RPMI7951 (cell line): Measurements from ENCODE around the gene NUPR1. TPM values are rescaled to one million over a fixed set of nuclear protein-coding genes. Genes with fewer than 3 reads are reported as not detected.
"Not testable (repeated sequence)": the region's sequence is repeated elsewhere in the genome, so short reads cannot be mapped to it uniquely, and the experiment has no call there.

ENCODE experiments used
- DNase-seq: peaks from one replicate; pipeline ENCODE4 v3.0.0-alpha.2; 2012; ENCODE audit warnings: low read depth
- total RNA-seq: library from RNA; depleted of rRNA; stranded (reverse); fragments of >200 nt; shearing (Covaris generic); gene quantifications from 2 replicates; pipeline ENCODE4 v1.2.3, GENCODE V29; 2014; rRNA removed

The NUPR1 gene, protein sequence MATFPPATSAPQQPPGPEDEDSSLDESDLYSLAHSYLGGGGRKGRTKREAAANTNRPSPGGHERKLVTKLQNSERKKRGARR
- 5.8 and 10.9 TPM in 2 replicates for total RNA-seq

DNA sequence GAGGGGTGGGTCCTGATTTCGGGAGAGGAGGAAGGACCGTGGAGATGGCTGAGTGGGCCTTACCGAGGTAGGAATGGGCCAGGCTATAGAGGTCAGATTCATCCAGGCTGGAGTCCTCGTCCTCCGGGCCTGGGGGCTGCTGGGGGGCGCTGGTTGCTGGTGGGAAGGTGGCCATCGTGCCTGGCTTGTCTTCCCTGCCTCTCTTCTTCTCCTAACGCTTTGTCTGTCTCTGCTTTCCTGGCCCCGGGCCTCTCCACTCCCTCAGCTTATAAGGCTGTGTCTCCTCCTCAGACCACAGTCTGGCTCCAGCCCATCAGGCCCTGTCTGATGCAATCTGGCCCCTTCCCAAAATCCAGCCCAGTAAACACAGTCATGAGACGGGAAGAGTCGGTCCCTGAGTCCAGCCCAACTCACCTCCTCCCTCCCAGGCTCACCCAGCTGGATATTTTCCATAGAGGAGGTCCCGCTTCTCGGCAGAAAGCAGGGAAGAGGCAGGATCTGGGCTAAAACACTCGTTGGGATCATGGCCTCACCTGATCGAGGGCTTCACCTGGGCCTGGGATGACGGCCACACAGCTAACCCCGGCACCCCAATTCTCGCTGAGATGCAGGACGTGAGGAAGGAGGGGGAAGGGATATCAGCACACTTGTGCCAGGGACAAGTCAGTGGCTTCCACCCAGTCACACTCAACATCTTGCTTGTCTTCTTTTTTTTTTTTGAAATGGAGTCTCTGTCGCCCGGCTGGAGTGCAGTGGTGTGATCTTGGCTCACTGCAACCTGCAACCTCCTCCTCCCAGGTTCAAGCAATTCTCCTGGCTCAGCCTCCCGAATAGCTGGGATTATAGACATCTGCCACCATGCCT, at the start of gene NUPR1:
NUPR1 (minus strand) TSS at position 242 of the 864 bp plus-strand sequence; CDS start at position 175, 67 bp downstream.
- DNase-seq, result peak; percentile 95

DNA sequence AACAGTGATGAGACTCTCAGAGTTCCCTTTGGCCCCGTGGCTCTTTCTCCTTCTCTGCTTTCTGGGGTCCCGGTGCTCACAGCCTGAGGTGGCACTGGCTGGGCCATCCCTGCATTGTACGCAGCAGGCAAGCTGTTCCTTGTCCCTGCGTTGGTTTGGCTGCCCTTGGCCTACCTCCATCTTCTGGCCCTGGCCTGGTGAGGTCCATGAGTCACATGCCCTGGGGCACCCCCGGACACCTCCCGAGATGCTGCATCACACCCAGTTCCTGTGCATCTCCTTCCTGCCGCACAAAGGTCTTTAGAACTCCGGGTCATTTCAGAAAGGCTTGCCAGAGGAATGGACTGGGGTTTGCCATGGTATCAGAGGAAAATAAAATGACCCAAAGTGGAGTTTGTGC, 48.6 kb upstream of the NUPR1 start:
- peak; percentile 93 for DNase-seq

DNA sequence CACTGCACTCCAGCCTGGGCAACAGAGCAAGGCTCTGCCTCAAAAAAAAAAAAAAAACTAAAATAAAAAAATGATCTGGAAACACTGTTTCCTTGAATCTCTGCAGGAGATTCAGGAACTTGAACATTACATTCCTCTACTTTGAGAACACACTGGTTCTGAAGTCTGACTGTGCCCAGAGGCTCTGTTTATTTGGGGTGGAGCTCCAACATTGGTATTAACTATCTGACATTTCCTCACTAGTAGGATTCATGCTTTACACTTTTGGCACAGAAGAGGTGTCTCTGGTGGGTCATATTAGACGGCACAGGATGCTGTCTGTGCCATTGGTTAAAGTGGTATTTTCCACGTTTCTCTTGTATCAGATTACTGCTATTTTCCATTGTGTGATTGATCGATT, 47.7 kb upstream of the NUPR1 start:
- no peak for DNase-seq

DNA sequence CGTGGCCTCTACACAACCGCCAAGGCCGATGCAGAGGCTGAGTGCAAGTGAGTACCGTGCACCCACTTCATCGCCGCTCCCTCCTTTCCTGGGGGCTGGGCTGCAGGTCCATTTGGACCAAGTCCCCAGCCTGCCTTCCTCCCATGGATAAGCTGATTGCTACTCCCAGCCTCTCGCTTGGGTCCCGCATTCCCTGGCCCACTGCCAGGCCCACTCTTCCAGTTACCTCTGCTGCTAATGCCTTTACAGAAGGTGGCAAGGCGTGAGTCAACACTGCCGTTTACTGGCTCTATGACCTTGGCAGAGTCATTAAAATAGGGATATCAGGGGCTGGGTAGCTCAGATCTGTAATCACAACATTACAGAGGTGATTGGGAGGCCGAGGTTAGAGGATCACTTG, 46.9 kb upstream of the NUPR1 start:
- DNase-seq, result no peak

DNA sequence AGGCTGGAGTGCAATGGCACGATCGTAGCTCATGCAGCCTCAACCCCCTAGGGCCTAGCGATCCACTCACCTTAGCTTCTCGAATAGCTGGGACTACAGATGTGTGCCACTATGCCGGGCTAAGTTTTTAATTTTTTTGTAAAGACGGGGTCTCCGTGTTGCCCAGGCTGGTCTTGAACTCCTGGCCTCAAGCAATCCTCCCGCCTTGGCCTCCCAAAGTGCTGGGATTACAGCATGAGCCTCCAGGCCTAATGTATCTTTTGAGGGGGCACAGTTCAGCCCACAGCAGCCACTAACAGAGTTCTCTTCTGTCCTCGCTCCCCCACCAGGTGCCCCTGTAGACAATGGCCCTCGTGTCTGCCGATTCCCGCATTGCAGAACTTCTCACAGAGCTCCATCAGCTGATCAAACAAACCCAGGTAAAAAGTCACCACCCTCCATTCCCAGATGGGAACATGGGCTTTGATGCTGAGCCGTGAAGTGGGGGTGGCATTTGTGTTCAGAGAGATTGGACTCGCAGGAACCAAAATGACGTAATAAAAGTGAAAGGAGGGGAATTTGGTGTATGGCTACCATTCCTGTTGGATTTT, 42.0 kb upstream of the NUPR1 start:
- no peak for DNase-seq

DNA sequence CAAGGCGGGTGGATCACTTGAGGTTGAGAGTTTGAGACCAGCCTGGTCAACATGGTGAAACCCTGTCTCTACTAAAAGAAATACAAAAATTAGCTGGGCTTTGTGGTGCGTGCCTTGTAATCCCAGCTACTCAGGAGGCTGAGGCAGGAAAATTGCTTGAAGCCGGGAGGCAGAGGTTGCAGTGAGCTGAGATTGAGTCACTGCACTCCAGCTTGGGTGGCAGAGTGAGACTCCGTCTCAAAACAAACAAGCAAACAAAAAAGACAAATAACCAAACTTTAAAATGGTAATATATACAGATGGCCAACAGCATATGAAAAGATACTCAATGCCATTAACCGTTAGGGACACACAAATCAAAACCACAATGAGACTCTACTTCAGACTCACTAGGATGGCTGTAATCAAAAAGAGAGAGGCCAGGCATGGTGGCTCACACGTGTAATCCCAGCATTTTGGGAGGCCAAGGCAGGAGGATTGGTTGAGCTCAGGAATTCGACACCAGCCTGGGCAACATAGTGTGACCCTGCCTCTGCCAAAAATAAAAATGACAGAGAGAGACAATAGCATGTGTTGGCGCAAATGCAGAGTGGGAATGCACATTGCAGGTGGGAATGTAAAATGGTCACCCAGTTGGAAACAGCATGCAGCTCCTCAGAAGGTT, 36.8 kb upstream of the NUPR1 start:
- no peak for DNase-seq

DNA sequence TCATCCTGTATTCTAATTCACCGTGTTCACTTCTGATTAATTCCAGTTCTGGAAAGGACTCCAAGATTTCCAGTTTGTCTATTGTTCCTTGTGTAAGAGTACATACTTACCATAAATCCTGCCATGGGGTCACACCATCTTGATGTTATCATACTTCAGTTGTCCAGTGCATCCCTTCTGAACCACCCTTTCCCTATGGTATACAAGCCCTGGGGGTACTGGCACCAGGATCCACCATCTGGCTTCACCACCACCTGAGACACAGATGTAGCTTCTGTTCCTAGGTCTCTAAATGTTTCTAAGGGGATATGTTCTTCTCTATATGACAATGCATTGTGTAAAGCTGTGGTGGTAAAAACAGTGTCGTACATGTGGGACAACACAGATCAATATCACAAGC, 36.2 kb upstream of the NUPR1 start:
- peak; percentile 24 for DNase-seq

DNA sequence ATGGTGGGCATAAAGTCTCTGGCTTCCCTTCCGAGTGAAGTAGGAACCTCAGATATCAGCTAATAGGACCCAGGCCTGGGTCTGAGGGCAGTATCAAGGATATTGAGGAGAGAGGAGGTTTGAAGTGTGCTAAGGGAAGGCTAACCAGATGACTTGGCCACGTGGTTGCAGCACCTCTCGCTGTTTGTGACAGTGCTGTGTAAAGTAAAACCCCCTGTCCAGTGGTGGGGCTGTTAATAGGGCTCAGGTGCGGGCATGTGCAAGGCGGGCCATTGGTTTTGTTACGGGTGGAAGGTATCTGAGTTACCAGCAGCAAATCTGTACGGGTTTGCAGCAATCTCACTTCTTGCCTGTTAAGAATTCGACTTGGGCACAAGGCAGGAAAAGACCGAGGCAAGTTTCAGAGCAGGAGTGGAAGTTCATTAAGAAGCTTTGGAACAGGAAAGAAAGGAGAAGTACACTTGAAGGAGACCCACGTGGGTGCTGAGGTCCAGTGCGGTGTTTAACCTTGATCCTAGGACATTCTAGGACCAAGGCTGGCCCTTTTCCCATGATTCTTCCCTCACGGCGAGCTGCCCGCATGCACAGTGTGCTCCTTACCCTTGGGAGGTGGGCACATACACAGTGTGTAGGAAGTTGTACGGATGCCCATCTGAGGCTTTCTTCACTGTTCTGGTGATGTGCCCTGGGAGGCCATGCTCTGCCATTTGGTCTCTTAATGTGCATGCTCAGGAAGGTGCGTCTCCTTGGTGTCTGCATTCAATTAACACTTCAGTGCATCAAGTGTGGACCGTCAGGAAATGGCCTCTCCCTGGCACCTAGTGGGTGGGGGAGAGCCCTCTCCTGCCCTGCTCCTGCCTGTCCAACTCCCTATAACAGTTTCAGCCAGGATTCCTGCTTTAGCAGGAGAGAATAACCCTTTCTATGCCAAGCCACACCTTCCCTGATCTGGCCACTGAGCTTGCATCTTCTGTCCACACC, 35.3 kb upstream of the NUPR1 start:
- DNase-seq, result no peak

DNA sequence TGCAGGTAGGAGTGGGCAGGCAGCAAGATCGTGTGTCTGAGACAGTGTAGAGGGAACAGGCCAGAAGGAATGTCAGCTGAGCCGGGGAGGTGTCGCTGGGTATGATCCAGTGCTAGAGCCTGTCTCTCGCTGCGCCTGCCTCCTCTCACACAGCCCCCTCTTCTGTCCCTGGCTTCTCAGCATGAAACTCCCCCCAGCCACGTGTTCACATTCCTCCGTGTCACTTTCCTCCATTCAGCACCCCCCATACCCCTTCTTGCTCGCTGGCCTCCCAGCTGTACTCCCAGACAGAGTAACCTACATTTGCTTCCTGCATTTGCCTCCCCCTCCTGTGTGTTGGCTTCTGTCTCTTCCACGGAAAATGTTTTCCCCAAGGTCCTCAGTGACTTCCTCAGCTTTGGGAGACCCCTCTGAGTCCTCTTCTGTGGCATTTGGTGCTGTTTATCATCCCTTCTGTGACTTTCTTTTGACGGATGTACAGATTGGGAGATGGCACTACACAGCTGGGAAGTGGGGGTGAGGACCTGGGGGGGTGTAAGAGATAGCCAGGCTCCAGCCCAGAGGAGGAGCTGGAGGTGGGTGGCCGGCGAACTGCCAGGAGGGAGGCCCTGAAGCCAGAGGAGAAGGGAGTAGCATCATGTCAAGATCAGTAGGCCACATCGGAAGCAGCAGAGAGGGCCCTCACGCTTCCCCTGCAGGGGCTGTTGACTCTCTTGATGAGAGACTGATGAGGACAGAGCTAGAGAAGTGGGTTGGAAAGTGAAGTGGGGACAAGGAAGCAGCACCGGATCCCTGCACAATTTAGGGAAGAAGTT, 34.1 kb upstream of the NUPR1 start:
- DNase-seq, result no peak

DNA sequence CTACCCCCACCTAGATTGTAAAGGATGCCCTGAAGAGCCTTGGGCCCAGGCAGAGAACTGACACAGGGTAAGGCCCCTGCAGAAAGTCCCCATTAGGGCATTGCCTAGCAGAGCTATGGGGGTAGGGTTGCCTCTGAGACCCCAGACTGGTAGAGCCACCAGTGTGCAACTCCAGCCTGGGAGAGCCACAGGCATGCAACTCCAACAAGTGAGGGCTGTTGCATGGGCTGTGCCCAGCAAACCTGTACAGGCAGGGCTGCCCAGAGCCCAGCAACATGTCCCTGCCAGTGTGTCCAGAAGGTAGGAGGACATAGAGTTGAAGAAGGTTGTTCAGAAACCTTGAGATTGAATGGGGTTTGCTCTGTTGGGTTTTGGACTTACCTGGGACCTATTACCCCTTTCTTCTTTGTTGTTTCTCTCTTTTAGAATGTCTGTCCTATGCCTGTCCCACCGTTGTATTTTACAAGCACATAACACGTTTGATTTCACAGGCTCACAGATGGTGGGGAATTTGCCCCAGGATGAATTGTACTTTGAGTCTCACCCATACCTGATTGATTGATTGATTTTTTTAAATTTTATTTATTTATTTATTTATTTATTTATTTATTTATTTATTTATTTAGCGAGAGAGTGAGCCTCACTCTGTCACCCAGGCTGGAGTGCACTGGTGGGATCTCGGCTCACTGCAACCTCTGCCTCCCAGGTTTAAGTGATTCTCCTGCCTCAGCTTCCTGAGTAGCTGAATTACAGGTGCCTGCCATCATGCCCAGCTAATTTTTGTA, 31.4 kb upstream of the NUPR1 start:
- no peak for DNase-seq

DNA sequence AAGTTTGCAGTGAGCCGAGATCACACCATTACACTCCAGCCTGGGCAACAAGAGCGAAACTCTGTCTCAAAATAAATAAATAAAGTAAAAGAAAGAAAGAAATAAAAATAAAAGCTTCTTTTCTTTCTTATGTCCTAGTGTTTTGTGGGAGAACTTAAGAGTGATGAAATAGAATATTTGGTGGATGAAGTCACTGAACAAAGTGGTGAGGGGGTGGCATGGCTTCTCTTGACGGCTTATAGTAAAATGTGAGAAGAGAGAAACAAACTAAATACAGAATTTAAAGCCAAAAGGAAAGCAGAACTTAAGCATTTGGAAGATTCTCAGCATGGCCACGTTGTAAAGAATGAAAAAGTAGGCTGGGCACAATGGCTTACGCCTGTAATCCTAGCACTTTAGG, 30.2 kb upstream of the NUPR1 start:
- DNase-seq, result no peak

DNA sequence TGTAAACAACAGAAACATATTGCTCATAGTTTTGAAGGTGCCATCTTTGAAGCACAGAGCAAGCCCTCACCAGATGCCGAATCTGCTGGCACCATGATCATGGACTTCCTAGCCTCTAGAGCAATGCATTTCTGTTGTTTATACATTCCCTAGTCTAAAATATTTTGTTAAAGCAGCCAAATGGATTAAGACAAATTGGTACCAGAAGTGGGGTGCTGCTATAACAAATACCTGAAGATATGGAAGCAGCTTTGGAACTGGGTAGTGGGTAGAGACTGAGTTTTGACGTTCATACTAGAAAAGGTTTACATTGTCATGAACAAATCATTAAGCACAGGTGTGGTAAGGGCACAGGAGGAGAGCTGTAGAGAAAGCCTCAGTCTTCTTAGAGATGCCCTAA, 28.5 kb upstream of the NUPR1 start:
- DNase-seq, result no peak

DNA sequence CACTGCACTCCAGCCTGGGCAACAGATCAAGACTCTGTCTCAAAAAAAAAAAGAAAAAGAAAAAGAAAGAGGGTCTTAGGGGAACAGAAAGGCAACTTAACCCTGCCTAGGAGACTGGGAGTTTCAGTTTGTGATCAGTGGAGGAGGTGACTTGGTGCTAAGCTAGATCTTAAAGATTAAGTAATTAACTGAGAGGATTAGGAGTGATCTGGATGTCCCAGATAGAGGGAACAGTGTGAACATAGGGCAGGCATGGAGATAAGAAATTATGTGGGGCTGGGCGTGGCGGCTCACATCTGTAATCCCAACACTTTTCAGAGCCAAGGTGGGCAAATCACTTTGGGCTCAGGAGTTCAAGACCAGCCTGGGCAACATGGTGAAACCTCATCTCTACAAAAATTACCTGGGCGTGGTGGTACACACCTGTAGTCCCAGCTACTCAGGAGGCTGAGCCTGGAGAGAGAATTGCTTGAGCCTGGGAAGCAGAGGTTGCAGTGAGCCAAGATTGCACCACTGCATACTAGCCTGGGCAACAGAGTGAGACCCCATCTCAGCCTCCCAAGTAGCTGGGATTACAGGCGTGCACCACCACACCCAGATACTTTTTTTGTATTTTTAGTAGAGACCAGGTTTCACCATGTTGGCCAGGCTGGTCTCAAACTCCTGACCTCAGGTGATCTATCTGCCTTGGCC, 27.6 kb upstream of the NUPR1 start:
- DNase-seq, result not testable (repeated sequence)

DNA sequence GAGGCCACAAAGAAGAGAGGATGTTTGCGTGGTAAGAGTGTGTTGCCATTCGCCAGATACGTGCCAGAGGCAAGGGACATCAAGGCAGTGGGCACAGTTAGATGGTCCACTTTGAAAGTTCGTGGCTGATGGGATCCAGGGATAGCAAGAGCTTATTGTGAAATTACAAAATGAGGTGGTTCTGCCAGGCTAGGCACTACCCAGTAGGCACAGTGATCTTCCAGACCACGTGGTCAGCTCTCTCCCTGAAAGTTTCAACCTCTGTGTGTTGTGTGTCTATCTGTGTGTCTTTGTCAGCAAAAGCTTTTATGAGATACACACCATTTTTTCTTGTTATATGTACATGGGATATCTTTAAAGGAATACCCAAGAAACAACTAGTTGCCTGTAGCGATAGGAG, 24.4 kb upstream of the NUPR1 start:
- DNase-seq, result no peak

DNA sequence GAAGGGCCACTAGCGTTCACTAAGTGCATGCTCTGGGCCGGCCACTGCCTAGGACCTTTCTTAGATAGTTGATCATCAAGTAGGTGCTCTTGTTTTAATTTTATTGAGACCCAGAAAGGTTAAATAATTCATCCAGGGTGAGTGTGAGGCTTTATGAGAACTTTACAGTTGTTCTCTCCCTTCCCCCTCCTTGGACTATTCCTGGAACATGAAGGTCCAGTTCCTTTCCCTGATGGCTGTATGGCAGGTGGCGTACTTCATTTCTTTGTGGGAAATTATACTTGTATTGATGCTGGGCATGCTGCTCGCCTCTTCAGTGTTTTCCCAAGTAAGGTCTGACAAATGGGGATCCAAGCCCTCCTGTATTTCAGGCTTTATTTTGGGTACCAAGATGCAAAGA, 23.4 kb upstream of the NUPR1 start:
- DNase-seq, result no peak

DNA sequence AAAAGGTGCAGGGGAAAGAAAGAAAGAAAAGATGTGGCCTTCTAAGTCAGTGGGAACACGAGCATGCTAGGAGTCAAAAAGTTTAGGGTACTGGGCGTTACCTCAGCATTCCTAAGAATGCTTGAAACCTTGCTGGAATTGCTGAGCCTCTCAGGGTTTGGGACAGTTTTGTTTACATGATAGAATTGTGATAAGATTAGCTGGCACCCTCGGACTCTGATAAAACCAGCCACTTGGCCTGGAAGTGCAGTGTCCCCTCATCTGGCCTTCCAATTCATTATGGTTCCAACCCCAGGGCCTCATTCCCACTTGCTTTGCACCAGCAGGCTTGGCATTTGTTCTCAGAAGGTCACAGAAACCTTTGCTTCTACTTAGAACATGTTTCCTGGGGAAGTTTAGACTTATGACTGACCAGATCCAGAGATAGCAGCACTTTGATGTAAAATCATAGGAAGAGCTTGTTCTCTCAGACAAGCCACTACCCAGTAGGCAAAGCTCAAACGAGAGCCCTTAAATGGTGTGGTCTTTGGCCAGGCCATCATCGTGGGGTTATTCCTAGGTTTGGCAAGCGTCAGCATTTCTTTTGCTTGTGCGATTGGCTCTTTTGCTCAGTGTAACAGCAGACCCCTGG, 22.9 kb upstream of the NUPR1 start:
- no peak for DNase-seq

DNA sequence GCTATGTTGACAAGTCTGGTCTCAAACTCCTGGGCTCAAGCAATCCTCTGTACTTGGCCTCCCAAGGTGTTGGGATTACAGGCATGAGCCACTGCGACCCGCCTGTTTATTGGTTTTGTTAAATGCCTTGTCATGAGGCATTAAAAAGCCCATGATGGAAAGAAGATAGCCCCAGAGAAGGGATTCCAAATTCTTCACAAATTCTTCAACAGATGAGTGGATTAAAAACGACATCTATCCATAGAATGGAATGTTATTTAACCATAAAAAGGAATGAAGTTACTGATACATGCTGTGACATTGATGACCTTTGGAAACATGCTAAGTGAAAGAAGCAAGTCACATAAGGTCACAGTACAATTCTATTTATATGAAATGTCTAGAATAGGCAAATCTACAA, 19.7 kb upstream of the NUPR1 start:
- no peak for DNase-seq

DNA sequence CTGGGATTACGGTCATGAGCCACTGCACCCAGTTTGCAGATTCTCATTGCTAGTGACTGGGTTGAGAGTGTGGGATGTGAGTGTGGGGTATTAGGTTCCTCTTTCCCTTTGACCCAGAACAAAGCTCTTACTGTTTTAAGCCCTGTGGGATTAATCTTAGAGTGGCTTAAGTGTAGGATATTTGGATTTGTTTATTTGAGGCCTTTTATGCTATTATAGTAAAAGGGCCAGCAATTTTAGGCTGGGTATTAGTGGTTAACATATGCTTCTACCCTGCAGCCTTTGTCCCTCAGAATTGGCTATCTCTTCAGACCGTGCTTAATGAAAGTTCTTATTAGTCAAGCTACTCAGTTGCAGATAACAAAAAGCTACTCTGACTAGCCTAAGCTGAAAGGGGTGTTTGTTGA, 18.1 kb upstream of the NUPR1 start:
- DNase-seq, result no peak

DNA sequence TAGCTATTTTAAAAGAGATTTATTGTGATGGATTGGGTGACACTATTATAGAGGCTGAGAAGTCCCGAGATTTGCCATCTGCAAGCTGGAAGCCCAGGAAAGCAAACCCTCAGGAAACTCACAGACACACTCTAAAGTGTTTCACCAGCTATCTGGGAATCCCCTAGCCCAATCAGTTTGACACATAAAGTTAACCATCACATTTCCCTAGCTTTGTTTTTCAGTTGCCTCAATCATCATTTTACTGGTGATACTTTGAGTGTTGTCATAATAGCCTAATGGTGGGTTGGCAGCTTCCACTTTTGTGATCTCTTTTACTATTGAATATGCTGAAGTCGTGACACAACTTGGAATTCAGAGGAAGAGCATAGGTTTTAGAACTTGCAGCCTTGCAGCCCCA, 16.8 kb upstream of the NUPR1 start:
- DNase-seq, result no peak
